ENCODE measurements around the gene GSTK1.

DNA sequence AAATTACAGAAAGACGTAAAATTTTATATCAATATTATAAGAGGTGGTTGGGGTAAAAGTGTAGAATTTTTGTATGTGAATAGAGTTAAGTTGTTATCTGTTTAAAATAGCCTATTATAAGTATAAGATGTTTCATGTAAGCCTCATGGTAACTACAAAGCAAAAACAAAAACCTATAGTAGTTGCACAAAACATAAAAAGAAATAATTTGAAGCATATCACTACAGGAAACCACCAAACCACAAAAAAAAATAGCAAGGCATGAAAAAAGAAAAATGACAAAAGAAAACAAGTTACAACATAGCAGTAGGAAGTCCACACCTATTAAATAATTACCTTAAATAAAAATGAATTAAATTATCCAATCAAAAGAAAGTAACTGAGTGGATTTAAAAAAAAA lies 12.4 kb upstream of the GSTK1 start:
- TF ChIP-seq, protein P1, sequence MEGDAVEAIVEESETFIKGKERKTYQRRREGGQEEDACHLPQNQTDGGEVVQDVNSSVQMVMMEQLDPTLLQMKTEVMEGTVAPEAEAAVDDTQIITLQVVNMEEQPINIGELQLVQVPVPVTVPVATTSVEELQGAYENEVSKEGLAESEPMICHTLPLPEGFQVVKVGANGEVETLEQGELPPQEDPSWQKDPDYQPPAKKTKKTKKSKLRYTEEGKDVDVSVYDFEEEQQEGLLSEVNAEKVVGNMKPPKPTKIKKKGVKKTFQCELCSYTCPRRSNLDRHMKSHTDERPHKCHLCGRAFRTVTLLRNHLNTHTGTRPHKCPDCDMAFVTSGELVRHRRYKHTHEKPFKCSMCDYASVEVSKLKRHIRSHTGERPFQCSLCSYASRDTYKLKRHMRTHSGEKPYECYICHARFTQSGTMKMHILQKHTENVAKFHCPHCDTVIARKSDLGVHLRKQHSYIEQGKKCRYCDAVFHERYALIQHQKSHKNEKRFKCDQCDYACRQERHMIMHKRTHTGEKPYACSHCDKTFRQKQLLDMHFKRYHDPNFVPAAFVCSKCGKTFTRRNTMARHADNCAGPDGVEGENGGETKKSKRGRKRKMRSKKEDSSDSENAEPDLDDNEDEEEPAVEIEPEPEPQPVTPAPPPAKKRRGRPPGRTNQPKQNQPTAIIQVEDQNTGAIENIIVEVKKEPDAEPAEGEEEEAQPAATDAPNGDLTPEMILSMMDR (optimal IDR thresholded peaks at IDR 0.05 in 1 of 3, IDR thresholded peaks at IDR 0.05 in 1 of 3, conservative IDR thresholded peaks at IDR 0.05 in 1 of 3; ENCODE audit: extremely low read depth in 1 of 3, insufficient read depth in 2 of 3, low read length in 3 of 3): no peak
- no peak for TF ChIP-seq EZH2 (IDR thresholded peaks at IDR 0.05; ENCODE audit: low read length)
